Pancreas (tissue), 10 donors: ENCODE data around the gene LCT. TPM values are rescaled to one million over a fixed set of nuclear protein-coding genes. Genes with fewer than 3 reads are reported as not detected.

ENCODE experiments used
- ATAC-seq, 4 donors: fragments of 200-7000 bp; cut with Tn5 transposase; one replicate each; pipeline versions ENCODE4 v1.8.0 to v1.9.1; 2020; ENCODE audit warnings: mild to moderate bottlenecking in 4 of 4, moderate library complexity in 4 of 4
- DNase-seq, 6 donors: peaks; one replicate each; pipeline ENCODE4 v3.0.0-alpha.2; 2020
- FAIRE-seq: peaks from 2 replicates; lab custom pipeline; 2012; peaks lifted over from hg19 to GRCh38; lab: Jason Lieb, UNC
- H3K27ac ChIP-seq, 4 donors: fragments of 200-600 bp; sonication (generic); 1 replicate in 3 of 4; 2 replicates in 1 of 4; pipeline versions ENCODE4 v1.5.0 to v1.8.0; 2020
- H3K27me3 ChIP-seq, 4 donors: fragments of 200-600 bp; one replicate each; pipeline ENCODE4 v1.8.0; 2021
- H3K36me3 ChIP-seq, 3 donors: fragments of 200-600 bp; sonication (generic) in 1 of 3; one replicate each; pipeline versions ENCODE4 v1.5.0 to v1.8.0; 2020 to 2021
- H3K4me1 ChIP-seq, 3 donors: fragments of 200-600 bp; one replicate each; pipeline ENCODE4 v1.8.0; 2021
- H3K4me3 ChIP-seq, 4 donors: fragments of 200-600 bp; sonication (generic) in 2 of 4; one replicate each; pipeline versions ENCODE4 v1.5.0 to v1.8.0; 2020 to 2021
- H3K9me3 ChIP-seq, 4 donors: fragments of 200-600 bp; one replicate each; pipeline ENCODE4 v1.8.0; 2021
- CTCF ChIP-seq, 4 donors: fragments of 200-600 bp; sonication (generic) in 3 of 4; IDR thresholded peaks; one replicate each; pipeline versions ENCODE4 v1.5.0 to v1.8.0; 2021; ENCODE audit warnings: antibody characterized with exemption in 4 of 4
- WGBS, 2 donors: extraction: QIAGEN DNeasy Blood & Tissue Kit; methylation state at CpG; one replicate each; pipeline ENCODE4 v1.1.7; 2013; 5-methylcytosine and 5-hydroxymethylcytosine counted together
- intact Hi-C, 3 donors: fragments of 100-400 bp; cut with DNase I; formaldehyde crosslinking; loops; one replicate each; pipeline versions ENCODE4 v1.11.1 to v1.14.2; 2022
- polyA plus RNA-seq, 2 donors: library from polyadenylated mRNA; stranded (reverse); fragments of 200-250 nt; gene quantifications; one replicate each; pipeline ENCODE4 v1.2.3, GENCODE V29; 2013
- total RNA-seq, 6 donors: library from RNA; stranded (reverse); fragmentation: NEBNext Ultra II Directional in 4 of 6; extraction: Animal tissue kit (Norgen Biotek cat#: 25700) in 4 of 6; gene quantifications; one replicate each; pipeline versions ENCODE4 v1.2.1 to v1.2.4, GENCODE V29; 2021 to 2023
- donor health status: healthy with polysubstance abuse.
- donor health status: DM: no; HTN: no; CAD: no; lungs with moderate emphysema.
- donor health status: DM: no; HTN: no; CAD: no.
- donor health status: control.
- donor health status: control.
- donor health status: Bipolar disorder and iron deficiency.
- donor health status: DM: yes; HTN: yes; CAD: no.
- donor health status: DM: no; HTN: no; CAD: no.
- donor health status: DM: no; HTN: no; CAD: no.
- donor health status: DM: yes; HTN: yes; CAD: no.

Gene LCT
- total and polyA plus RNA-seq, 8 donors: under 0.01 to 0.06 TPM; not detected in 6

- Histone ChIP-seq H3K4me3 (peak within 1 kb of the TSS; percentile 76 to 99 (median 91)), H3K27ac (peak within 1 kb of the TSS; percentile 98 to 100 (median 100)), H3K4me1 (peaks cover 0 to 24% (median 18%) of the 10 kb centered on the region in 3 donors), H3K27me3 (no peaks in the 10 kb centered on the region), H3K9me3 (no peaks in the 10 kb centered on the region), H3K36me3 (no peaks in the 10 kb centered on the region)
- peak; percentile 94 to 98 (median 98) for DNase-seq
- TF ChIP-seq CTCF (IDR thresholded peaks at IDR 0.05): no peak
- 0 to 1% methylated on average over 89 to 93 of the region's 93 CpGs for WGBS, 2 donors
- ATAC-seq: peak; percentile 92 to 96 (median 94)
- FAIRE-seq: peak; percentile 94
- intact Hi-C loops: no loop called here
Observed at GRCh38 chr2:135741395-135742324, 95.3 kb downstream of the LCT start, which contains the start of gene UBXN4. Gene UBXN4 (plus strand): TSS chr2:135741855. CDS start chr2:135741930, 75 bp downstream.

- Histone ChIP-seq H3K27ac (peak overlapping the region in 2 of 4 donors; percentile 98 to 100), H3K4me3 (peak overlapping the region in 2 of 4 donors; percentile 85 to 99), H3K27me3 (no peaks in the 10 kb centered on the region), H3K4me1 (peaks cover 0 to 24% (median 18%) of the 10 kb centered on the region in 3 donors), H3K9me3 (no peaks in the 10 kb centered on the region), H3K36me3 (no peaks in the 10 kb centered on the region)
- TF ChIP-seq CTCF (IDR thresholded peaks at IDR 0.05): no peak
- DNase-seq (no peak), ATAC-seq (no peak), FAIRE-seq (no peak)
- WGBS, 2 donors: 74 to 77% methylated on average over 11 of the region's 11 CpGs
- intact Hi-C loops: no loop called here
Observed at GRCh38 chr2:135741043-135741394, 96.0 kb downstream of the LCT start.

- TF ChIP-seq CTCF (IDR thresholded peaks at IDR 0.05): no peak
Observed at GRCh38 chr2:135740206-135740605, 96.8 kb downstream of the LCT start.

More at GRCh38 chr2:135740206-135740605, 96.8 kb downstream of the LCT start:
- WGBS, 2 donors: 95 to 97% methylated on average over 3 of the region's 3 CpGs
- H3K27me3 ChIP-seq: no peaks in the 10 kb centered on the region
- no peak overlapping the region for H3K4me3 ChIP-seq
- H3K36me3 ChIP-seq: no peaks in the 10 kb centered on the region
- no peak for FAIRE-seq
- intact Hi-C loops: no loop called here
- no peaks in the 10 kb centered on the region for H3K9me3 ChIP-seq
- H3K27ac ChIP-seq: no peak overlapping the region
- H3K4me1 ChIP-seq: peaks cover 0 to 23% (median 18%) of the 10 kb centered on the region in 3 donors
- DNase-seq: no peak
- no peak for ATAC-seq

Other genes starting within 250 kb of the LCT start
- gene UBXN4, start 95.3 kb downstream of the LCT start, total RNA-seq: 10 to 100 TPM; 65.0 to 80.2 (median 68.9) TPM
- gene UBXN4, start 95.3 kb downstream of the LCT start, polyA plus RNA-seq: 10 to 100 TPM; 33.6 to 66.2 TPM
- 1 to 10 TPM; 1.9 to 5.7 (median 3.1) TPM for gene MCM6, start 39.3 kb upstream of the LCT start, total RNA-seq
- 1 to 10 TPM; 1.5 to 2.1 TPM for gene MCM6, start 39.3 kb upstream of the LCT start, polyA plus RNA-seq
- 10 to 100 TPM; 29.8 to 41.3 (median 37.4) TPM for gene DARS1, start 148.4 kb upstream of the LCT start, total RNA-seq
- gene DARS1, start 148.4 kb upstream of the LCT start, polyA plus RNA-seq: 10 to 100 TPM; 34.9 to 49.0 TPM